Esophagus squamous epithelium (tissue), 4 donors: ENCODE results near the gene PHF21B.

Experiments
- POLR2A ChIP-seq, 4 donors: fragments of 450-650 bp; IDR thresholded peaks; one replicate each; pipeline ENCODE4 v1.6.1; 2017; ENCODE audit warnings: antibody characterized with exemption in 4 of 4, mild to moderate bottlenecking in 4 of 4, moderate library complexity in 3 of 4
- TF ChIP-seq, protein P1 (sequence below), 6 experiments: fragments of 450-650 bp in 4 of 6; fragments of 200-600 bp in 2 of 6; sonication (generic) in 2 of 6; IDR thresholded peaks; one replicate each; pipeline ENCODE4 v1.5.1; 2016 to 2019; ENCODE audit warnings: antibody characterized with exemption in 6 of 6, mild to moderate bottlenecking in 4 of 6, moderate library complexity in 4 of 6

DNA sequence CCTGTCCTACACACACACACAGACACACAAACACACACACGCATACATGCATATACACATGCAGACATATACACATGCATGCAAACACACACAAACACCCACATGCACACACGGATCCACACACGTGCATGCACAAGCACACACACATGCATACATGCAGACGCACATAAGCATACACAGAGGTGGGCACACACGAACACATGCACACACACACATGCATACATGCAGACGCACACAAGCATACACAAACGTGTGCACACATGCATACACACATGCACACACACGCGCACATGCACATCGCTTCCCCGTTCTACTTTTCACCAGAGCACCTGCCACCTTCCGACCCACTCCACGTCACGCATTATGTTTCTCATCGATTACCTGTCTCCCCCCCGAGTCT, 13.2 kb downstream of the PHF21B start:
- no peak for TF ChIP-seq POLR2A (IDR thresholded peaks at IDR 0.05)
- TF ChIP-seq, protein P1, sequence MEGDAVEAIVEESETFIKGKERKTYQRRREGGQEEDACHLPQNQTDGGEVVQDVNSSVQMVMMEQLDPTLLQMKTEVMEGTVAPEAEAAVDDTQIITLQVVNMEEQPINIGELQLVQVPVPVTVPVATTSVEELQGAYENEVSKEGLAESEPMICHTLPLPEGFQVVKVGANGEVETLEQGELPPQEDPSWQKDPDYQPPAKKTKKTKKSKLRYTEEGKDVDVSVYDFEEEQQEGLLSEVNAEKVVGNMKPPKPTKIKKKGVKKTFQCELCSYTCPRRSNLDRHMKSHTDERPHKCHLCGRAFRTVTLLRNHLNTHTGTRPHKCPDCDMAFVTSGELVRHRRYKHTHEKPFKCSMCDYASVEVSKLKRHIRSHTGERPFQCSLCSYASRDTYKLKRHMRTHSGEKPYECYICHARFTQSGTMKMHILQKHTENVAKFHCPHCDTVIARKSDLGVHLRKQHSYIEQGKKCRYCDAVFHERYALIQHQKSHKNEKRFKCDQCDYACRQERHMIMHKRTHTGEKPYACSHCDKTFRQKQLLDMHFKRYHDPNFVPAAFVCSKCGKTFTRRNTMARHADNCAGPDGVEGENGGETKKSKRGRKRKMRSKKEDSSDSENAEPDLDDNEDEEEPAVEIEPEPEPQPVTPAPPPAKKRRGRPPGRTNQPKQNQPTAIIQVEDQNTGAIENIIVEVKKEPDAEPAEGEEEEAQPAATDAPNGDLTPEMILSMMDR (IDR thresholded peaks at IDR 0.05) = no peak
